B cell (primary cell): Measurements from ENCODE around the gene RAP1GAP2. TPM values are rescaled to one million over a fixed set of nuclear protein-coding genes. Genes with fewer than 3 reads are reported as not detected.

Experiments used
- ATAC-seq: fragments of 200-7000 bp; cut with Tn5 transposase; one replicate; pipeline ENCODE4 v1.10.0; 2021; ENCODE audit warnings: low read depth, mild to moderate bottlenecking, moderate number of reproducible peaks, moderate library complexity
- CTCF ChIA-PET: fragments of 350-600 bp; sonication (Branson Sonifier 250); formaldehyde crosslinking; loops from one replicate; lab custom pipeline; 2021; ENCODE audit warnings: antibody characterized with exemption, inconsistent platforms; lab: Charles Lee
- POLR2A ChIA-PET: fragments of 350-600 bp; sonication (Branson Sonifier 250); formaldehyde crosslinking; loops from one replicate; lab custom pipeline; 2021; ENCODE audit warnings: antibody characterized with exemption; lab: Charles Lee
- DNase-seq: peaks from one replicate; pipeline ENCODE4 v3.0.0; 2013
- H2AFZ ChIP-seq: 2 replicates; pipeline ENCODE4 v1.6.1; 2012; ENCODE audit warnings: mild to moderate bottlenecking, low read depth, low read length; ENCODE audit not compliant: insufficient read depth, poor library complexity, severe bottlenecking
- H3K27ac ChIP-seq, 2 donors: 1 replicate in 1 of 2; 2 replicates in 1 of 2; pipeline ENCODE4 v1.5.1; 2012 to 2013; ENCODE audit warnings: low read length in 2 of 2, mild to moderate bottlenecking in 2 of 2, moderate library complexity in 1 of 2
- H3K27me3 ChIP-seq, 4 experiments: fragments of 200-600 bp in 1 of 4; sonication (generic) in 1 of 4; replicated peaks in 1 of 4; 1 replicate in 2 of 4; 2 replicates in 2 of 4; pipeline versions ENCODE4 v1.6.1 to v1.7.0; 2013 to 2016; ENCODE audit warnings: low read length in 3 of 4, mild to moderate bottlenecking in 2 of 4, mixed read lengths in 1 of 4, moderate library complexity in 1 of 4; ENCODE audit not compliant: insufficient read depth in 4 of 4, control insufficient read depth in 3 of 4; ENCODE audit errors: control extremely low read depth in 1 of 4
- H3K36me3 ChIP-seq, 2 experiments: replicated peaks in 1 of 2; 1 replicate in 1 of 2; 2 replicates in 1 of 2; pipeline versions ENCODE4 v1.6.1 to v1.7.1; 2013; ENCODE audit warnings: low read length in 1 of 2; ENCODE audit not compliant: insufficient read depth in 2 of 2, control insufficient read depth in 1 of 2; ENCODE audit errors: control extremely low read depth in 1 of 2, extremely low read depth in 1 of 2
- H3K4me1 ChIP-seq, 2 donors: fragments of 200-600 bp in 1 of 2; sonication (generic) in 1 of 2; 1 replicate in 1 of 2; 2 replicates in 1 of 2; pipeline versions ENCODE4 v1.5.1 to v1.6.1; 2013 to 2017; ENCODE audit warnings: low read length in 2 of 2; ENCODE audit not compliant: control insufficient read depth in 2 of 2, insufficient read depth in 2 of 2
- H3K4me2 ChIP-seq: replicated peaks from 2 replicates; pipeline ENCODE3; 2012; ENCODE audit warnings: mild to moderate bottlenecking, low read depth, low read length; ENCODE audit not compliant: poor library complexity, severe bottlenecking
- H3K4me3 ChIP-seq, 5 experiments: fragments of 200-600 bp in 1 of 5; sonication (generic) in 1 of 5; 1 replicate in 3 of 5; 2 replicates in 2 of 5; pipeline versions ENCODE4 v1.5.1 to v1.7.0; 2011 to 2016; ENCODE audit warnings: low read length in 4 of 5, mild to moderate bottlenecking in 4 of 5, low read depth in 2 of 5, control low read depth in 1 of 5, moderate library complexity in 1 of 5; ENCODE audit not compliant: insufficient read depth in 1 of 5; ENCODE audit errors: control extremely low read depth in 1 of 5, extremely low read depth in 1 of 5
- H3K79me2 ChIP-seq: fragments of 200-600 bp; sonication (generic); one replicate; pipeline ENCODE4 v1.6.0; 2016; ENCODE audit warnings: low read length; ENCODE audit not compliant: control insufficient read depth, insufficient read depth
- H3K9ac ChIP-seq: fragments of 200-600 bp; sonication (generic); 2 replicates; pipeline ENCODE4 v1.6.1; 2017; ENCODE audit warnings: mild to moderate bottlenecking, low read length, moderate library complexity
- H3K9me3 ChIP-seq, 3 donors: one replicate each; pipeline versions ENCODE4 v1.6.1 to v1.7.1; 2013; ENCODE audit warnings: low read length in 2 of 3; ENCODE audit not compliant: control insufficient read depth in 2 of 3, insufficient read depth in 1 of 3; ENCODE audit errors: control extremely low read depth in 1 of 3
- H4K20me1 ChIP-seq: 2 replicates; pipeline ENCODE4 v1.6.0; 2012; ENCODE audit warnings: mild to moderate bottlenecking, low read length; ENCODE audit not compliant: insufficient read depth, control insufficient read depth, poor library complexity, severe bottlenecking
- H3K27ac Mint-ChIP-seq: one replicate; pipeline ENCODE4 v1.8.0; 2021; ENCODE audit warnings: mixed read lengths
- H3K27me3 Mint-ChIP-seq: one replicate; pipeline ENCODE4 v1.8.0; 2021; ENCODE audit warnings: mixed read lengths
- H3K4me1 Mint-ChIP-seq: one replicate; pipeline ENCODE4 v1.8.0; 2021; ENCODE audit warnings: mixed read lengths
- H3K4me3 Mint-ChIP-seq: one replicate; pipeline ENCODE4 v1.8.0; 2021; ENCODE audit warnings: mixed read lengths
- H3K9me3 Mint-ChIP-seq: one replicate; pipeline ENCODE4 v1.8.0; 2022; ENCODE audit warnings: mixed read lengths; ENCODE audit not compliant: insufficient read depth
- EZH2 ChIP-seq: IDR thresholded peaks from 2 replicates; pipeline ENCODE4 v1.6.1; 2012; ENCODE audit warnings: borderline replicate concordance, low read depth, mild to moderate bottlenecking, moderate library complexity, low read length; ENCODE audit not compliant: insufficient read depth, poor library complexity, severe bottlenecking
- WGBS: methylation state at CpG from one replicate; pipeline ENCODE4 v1.1.5; 2013; ENCODE audit warnings: missing lambda C conversion rate; ENCODE audit not compliant: insufficient coverage; 5-methylcytosine and 5-hydroxymethylcytosine counted together
- intact Hi-C: fragments of 100-400 bp; cut with micrococcal nuclease; formaldehyde crosslinking; loops from one replicate; pipeline ENCODE4 v1.10.0; 2022
- polyA plus RNA-seq: library from polyadenylated mRNA; depleted of rRNA; stranded (reverse); fragments of >200 nt; gene quantifications from 2 replicates; pipeline ENCODE4 v1.2.3, GENCODE V29; 2012
- total RNA-seq, 2 donors: library from RNA; stranded (reverse); fragments of 120-200 nt in 1 of 2; gene quantifications; 1 replicate in 1 of 2; 2 replicates in 1 of 2; pipeline versions ENCODE4 v1.2.3 to v1.2.4, GENCODE V29; 2013 to 2022
- TF ChIP-seq, protein P1 (sequence below): fragments of 200-600 bp; IDR thresholded peaks from one replicate; pipeline ENCODE4 v1.8.0; 2022; ENCODE audit warnings: antibody characterized with exemption, mild to moderate bottlenecking

RAP1GAP2 gene
- total and polyA plus RNA-seq, 2 donors (not counting 1 experiment from before 2014, with no cell fraction given): 14.9 to 16.4 TPM

DNA sequence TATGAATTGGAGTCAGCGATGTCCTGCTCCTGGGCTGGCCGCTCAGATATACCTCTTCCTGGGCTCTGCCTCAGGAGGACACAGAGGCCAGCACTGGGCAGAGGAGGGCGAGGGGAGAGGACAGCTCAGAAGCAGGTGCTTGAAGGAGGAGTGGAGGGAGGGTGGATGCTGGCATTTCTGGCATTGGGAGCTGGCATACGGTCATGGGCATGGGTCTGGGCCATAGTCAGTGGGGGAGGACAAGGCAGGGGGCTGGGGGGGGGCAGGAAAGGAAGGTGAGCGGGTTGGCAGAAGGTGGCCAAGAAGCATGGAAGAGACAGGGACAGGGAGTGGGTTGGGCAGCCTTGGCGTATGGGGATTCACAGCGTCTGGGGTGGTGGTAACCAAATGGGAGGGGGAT, 16.7 kb upstream of the RAP1GAP2 start:
- Histone ChIP-seq H4K20me1 (no peaks in the 10 kb centered on the region), H2AFZ (no peak overlapping the region), H3K9me3 (peaks cover 0 to 11% (median 0%) of the 10 kb centered on the region in 3 donors), H3K9ac (no peak overlapping the region), H3K79me2 (no peaks in the 10 kb centered on the region), H3K4me2 (no peak overlapping the region), H3K4me3 (no peak overlapping the region), H3K4me1 (peaks cover 10 to 11% of the 10 kb centered on the region in 2 donors), H3K27me3 (peaks cover 0 to 47% (median 16%) of the 10 kb centered on the region in 4 experiments), H3K27ac (no peak overlapping the region), H3K36me3 (no peaks in the 10 kb centered on the region)
- DNase-seq (no peak), ATAC-seq (no peak)
- Mint-ChIP-seq H3K9me3 (no peaks in the 10 kb centered on the region), H3K4me3 (no peak overlapping the region), H3K27ac (no peak overlapping the region), H3K27me3 (peaks cover 31% of the 10 kb centered on the region), H3K4me1 (peaks cover 10% of the 10 kb centered on the region)
- 77% methylated on average over 7 of the region's 7 CpGs for WGBS
- ChIA-PET POLR2A (no interaction called here), CTCF (no interaction called here)
- intact Hi-C loops: no loop called here
- no peak for TF ChIP-seq EZH2
- TF ChIP-seq, protein P1, sequence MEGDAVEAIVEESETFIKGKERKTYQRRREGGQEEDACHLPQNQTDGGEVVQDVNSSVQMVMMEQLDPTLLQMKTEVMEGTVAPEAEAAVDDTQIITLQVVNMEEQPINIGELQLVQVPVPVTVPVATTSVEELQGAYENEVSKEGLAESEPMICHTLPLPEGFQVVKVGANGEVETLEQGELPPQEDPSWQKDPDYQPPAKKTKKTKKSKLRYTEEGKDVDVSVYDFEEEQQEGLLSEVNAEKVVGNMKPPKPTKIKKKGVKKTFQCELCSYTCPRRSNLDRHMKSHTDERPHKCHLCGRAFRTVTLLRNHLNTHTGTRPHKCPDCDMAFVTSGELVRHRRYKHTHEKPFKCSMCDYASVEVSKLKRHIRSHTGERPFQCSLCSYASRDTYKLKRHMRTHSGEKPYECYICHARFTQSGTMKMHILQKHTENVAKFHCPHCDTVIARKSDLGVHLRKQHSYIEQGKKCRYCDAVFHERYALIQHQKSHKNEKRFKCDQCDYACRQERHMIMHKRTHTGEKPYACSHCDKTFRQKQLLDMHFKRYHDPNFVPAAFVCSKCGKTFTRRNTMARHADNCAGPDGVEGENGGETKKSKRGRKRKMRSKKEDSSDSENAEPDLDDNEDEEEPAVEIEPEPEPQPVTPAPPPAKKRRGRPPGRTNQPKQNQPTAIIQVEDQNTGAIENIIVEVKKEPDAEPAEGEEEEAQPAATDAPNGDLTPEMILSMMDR: no peak

DNA sequence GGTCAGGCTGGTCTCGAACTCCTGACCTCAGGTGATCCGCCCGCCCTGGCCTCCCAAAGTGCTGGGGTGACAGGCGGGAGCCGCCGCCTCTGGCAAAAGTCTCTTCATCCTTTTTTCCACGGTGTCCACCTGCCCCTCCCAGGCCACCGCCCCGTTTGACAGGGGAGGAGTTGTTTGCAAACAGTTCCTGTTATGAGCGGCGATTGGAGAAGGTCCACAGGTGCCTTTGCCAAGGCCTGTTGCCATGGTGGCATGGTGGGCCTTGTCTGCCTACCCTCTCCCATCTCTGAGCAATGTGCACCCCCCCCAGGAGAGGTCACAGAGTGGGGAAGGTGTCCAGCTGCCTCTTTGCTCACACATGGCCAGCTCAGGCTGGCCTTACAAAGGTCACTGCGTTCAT, 16.0 kb upstream of the RAP1GAP2 start:
- no peak for ATAC-seq
- peaks cover 7% of the 10 kb centered on the region for H3K4me1 Mint-ChIP-seq
- Histone ChIP-seq H3K79me2 (no peaks in the 10 kb centered on the region), H4K20me1 (no peaks in the 10 kb centered on the region), H3K9me3 (peaks cover 0 to 15% (median 0%) of the 10 kb centered on the region in 3 donors), H3K36me3 (no peaks in the 10 kb centered on the region), H2AFZ (no peak overlapping the region), H3K27ac (no peak overlapping the region), H3K4me2 (no peak overlapping the region), H3K27me3 (peaks cover 0 to 41% (median 15%) of the 10 kb centered on the region in 4 experiments), H3K9ac (no peak overlapping the region), H3K4me1 (peaks cover 10 to 11% of the 10 kb centered on the region in 2 donors), H3K4me3 (no peak overlapping the region)
- H3K27ac Mint-ChIP-seq: no peak overlapping the region
- POLR2A ChIA-PET: no interaction called here
- no peaks in the 10 kb centered on the region for H3K9me3 Mint-ChIP-seq
- intact Hi-C loops: no loop called here
- no peak for DNase-seq
- no peak overlapping the region for H3K4me3 Mint-ChIP-seq
- CTCF ChIA-PET: no interaction called here
- no peak for TF ChIP-seq EZH2
- TF ChIP-seq, protein P1: no peak
- peaks cover 26% of the 10 kb centered on the region for H3K27me3 Mint-ChIP-seq
- 87% methylated on average over 11 of the region's 12 CpGs for WGBS
